T-cell (primary cell): ENCODE measurements around the gene BAIAP2L1. TPM values are rescaled to one million over a fixed set of nuclear protein-coding genes. Genes with fewer than 3 reads are reported as not detected.
"Not testable (repeated sequence)": the region's sequence is repeated elsewhere in the genome, so short reads cannot be mapped to it uniquely, and the experiment has no call there.

Experiments
- ATAC-seq, 4 experiments: fragments of 200-7000 bp in 3 of 4; fragments of 150-1000 bp in 1 of 4; cut with Tn5 transposase; replicated peaks in 1 of 4; 1 replicate in 3 of 4; 2 replicates in 1 of 4; pipeline ENCODE4 v1.10.0; 2021; ENCODE audit warnings: moderate library complexity in 3 of 4, mild to moderate bottlenecking in 2 of 4, moderate number of reproducible peaks in 1 of 4
- CTCF ChIA-PET, 2 donors: fragments of 300-600 bp; sonication (Branson Sonifier 250); formaldehyde crosslinking; loops; one replicate each; lab custom pipeline; 2022; ENCODE audit warnings: antibody characterized with exemption in 2 of 2; lab: Charles Lee
- POLR2A ChIA-PET, 2 donors: fragments of 300-600 bp; sonication (Branson Sonifier 250); formaldehyde crosslinking; loops; one replicate each; lab custom pipeline; 2022; ENCODE audit warnings: antibody characterized with exemption in 2 of 2; lab: Charles Lee
- DNase-seq, 35 experiments: peaks; one replicate each; pipeline versions ENCODE4 v3.0.0 to v3.0.0-alpha.2; 2013 to 2023
- H3K27ac ChIP-seq: one replicate; pipeline ENCODE4 v1.5.1; 2013; ENCODE audit warnings: low read length
- H3K27me3 ChIP-seq, 2 experiments: replicated peaks in 1 of 2; 1 replicate in 1 of 2; 2 replicates in 1 of 2; pipeline versions ENCODE4 v1.6.1 to v1.7.0; 2013; ENCODE audit warnings: low read length in 1 of 2, mixed read lengths in 1 of 2; ENCODE audit not compliant: control insufficient read depth in 2 of 2, insufficient read depth in 2 of 2; ENCODE audit errors: extremely low read depth in 1 of 2
- H3K36me3 ChIP-seq, 2 donors: 1 replicate in 1 of 2; 2 replicates in 1 of 2; pipeline versions ENCODE4 v1.6.1 to v1.7.0; 2013; ENCODE audit warnings: low read length in 1 of 2; ENCODE audit not compliant: control insufficient read depth in 2 of 2, insufficient read depth in 1 of 2; ENCODE audit errors: extremely low read depth in 1 of 2
- H3K4me1 ChIP-seq, 2 experiments: 1 replicate in 1 of 2; 2 replicates in 1 of 2; pipeline versions ENCODE4 v1.6.1 to v1.7.0; 2013; ENCODE audit warnings: low read length in 2 of 2, mixed read lengths in 1 of 2; ENCODE audit not compliant: insufficient read depth in 2 of 2, control insufficient read depth in 1 of 2; ENCODE audit errors: extremely low read depth in 1 of 2
- H3K4me3 ChIP-seq, 2 donors: 1 replicate in 1 of 2; 2 replicates in 1 of 2; pipeline versions ENCODE4 v1.5.1 to v1.7.0; 2013; ENCODE audit warnings: mild to moderate bottlenecking in 2 of 2, low read length in 1 of 2, moderate library complexity in 1 of 2; ENCODE audit not compliant: control insufficient read depth in 1 of 2; ENCODE audit errors: extremely low read depth in 1 of 2
- H3K9me3 ChIP-seq: 2 replicates; pipeline ENCODE4 v1.7.0; 2013
- H3K27ac Mint-ChIP-seq, 2 donors: one replicate each; pipeline ENCODE4 v1.8.0; 2020 to 2021; ENCODE audit warnings: mild to moderate bottlenecking in 2 of 2, mixed read lengths in 2 of 2
- H3K27me3 Mint-ChIP-seq, 2 donors: one replicate each; pipeline ENCODE4 v1.8.0; 2021 to 2022; ENCODE audit warnings: mixed read lengths in 2 of 2
- H3K36me3 Mint-ChIP-seq: one replicate; pipeline ENCODE4 v1.8.0; 2021; ENCODE audit warnings: mixed read lengths
- H3K4me1 Mint-ChIP-seq, 3 donors: one replicate each; pipeline ENCODE4 v1.8.0; 2020 to 2022; ENCODE audit warnings: mixed read lengths in 3 of 3, mild to moderate bottlenecking in 1 of 3
- H3K4me3 Mint-ChIP-seq, 3 donors: one replicate each; pipeline ENCODE4 v1.8.0; 2020 to 2022; ENCODE audit warnings: mild to moderate bottlenecking in 3 of 3, mixed read lengths in 3 of 3, moderate library complexity in 3 of 3
- H3K9me3 Mint-ChIP-seq, 3 donors: one replicate each; pipeline ENCODE4 v1.8.0; 2020 to 2022; ENCODE audit warnings: mixed read lengths in 3 of 3
- WGBS: methylation state at CpG from one replicate; pipeline ENCODE4 v1.1.5; 2013; ENCODE audit warnings: missing lambda C conversion rate; ENCODE audit not compliant: insufficient coverage; 5-methylcytosine and 5-hydroxymethylcytosine counted together
- total RNA-seq, 35 experiments: library from RNA in 6 of 35; stranded (reverse) in 6 of 35; fragments of 120-200 nt in 1 of 35; gene quantifications; one replicate each; pipeline versions ENCODE4 v1.2.1 to v1.2.4 and lab custom pipeline; 2013 to 2026

Gene BAIAP2L1
- total RNA-seq, 5 donors from 2014 or later (not counting 1 experiment from before 2014, with no cell fraction given) = 0.92 to 2.6 (median 1.5) TPM

DNA sequence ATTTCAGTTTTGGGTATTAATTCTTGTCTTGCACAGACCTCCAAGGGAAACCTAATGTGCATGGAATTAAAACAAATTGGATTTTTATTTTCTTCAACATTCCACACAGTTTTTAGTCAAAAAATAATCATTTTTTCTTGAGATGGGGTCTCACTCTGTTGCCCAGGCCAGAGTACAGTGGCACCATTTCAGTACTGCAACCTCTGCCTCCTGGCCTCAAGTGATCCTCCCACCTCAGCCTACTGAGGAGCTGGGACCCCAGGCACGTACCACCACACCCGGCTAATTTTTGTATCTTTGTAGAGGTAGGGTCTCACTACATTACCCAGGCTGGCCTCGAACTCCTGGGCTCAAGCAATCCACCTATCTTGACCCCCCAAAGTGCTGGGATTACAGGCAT lies 4.9 kb downstream of the BAIAP2L1 start:
- Mint-ChIP-seq H3K9me3 (no peaks in the 10 kb centered on the region), H3K27ac (no peak overlapping the region), H3K4me3 (no peak overlapping the region), H3K4me1 (peaks cover 6 to 11% (median 9%) of the 10 kb centered on the region in 3 donors), H3K36me3 (no peaks in the 10 kb centered on the region), H3K27me3 (peaks cover 14 to 17% of the 10 kb centered on the region in 2 donors)
- no peak overlapping the region for H3K27ac ChIP-seq
- H3K36me3 ChIP-seq = no peaks in the 10 kb centered on the region
- no peaks in the 10 kb centered on the region for H3K9me3 ChIP-seq
- no CpG with 5 or more reads among the region's 3 CpGs for WGBS
- ATAC-seq = no peak
- DNase-seq = no peak
- peaks cover 0 to 4% of the 10 kb centered on the region in 2 experiments for H3K4me1 ChIP-seq
- ChIA-PET CTCF (interaction anchor here (0.5 to 0.7 kb wide), 3 partner anchors 46 to 200 kb away, joined by 3 to 5 read pairs (median 3); no protein-coding TSS in a partner anchor), POLR2A (no interaction called here)
- H3K4me3 ChIP-seq = no peak overlapping the region
- peaks cover 7 to 16% of the 10 kb centered on the region in 2 experiments for H3K27me3 ChIP-seq

DNA sequence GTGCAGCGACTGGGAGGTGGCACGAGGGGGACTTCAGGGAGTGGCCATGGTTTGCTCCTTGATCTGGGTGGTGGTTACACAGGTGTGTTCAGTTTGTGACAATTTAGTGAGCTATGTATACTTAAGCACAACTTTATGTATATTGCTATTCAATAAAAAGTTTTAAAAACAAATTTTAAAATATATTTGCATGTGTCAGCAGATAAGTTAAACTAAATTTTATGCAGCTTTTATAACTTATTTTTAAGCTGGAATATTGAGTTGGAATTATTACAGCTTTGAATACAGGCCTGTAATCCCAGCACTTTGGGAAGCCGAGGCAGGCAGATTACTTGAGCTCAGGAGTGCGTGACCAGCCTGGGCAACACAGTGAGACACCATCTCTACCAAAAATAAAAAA lies 5.4 kb downstream of the BAIAP2L1 start:
- H3K27me3 ChIP-seq = peaks cover 7 to 13% of the 10 kb centered on the region in 2 experiments
- CTCF ChIA-PET = interaction anchor here (0.5 to 0.7 kb wide), 4 partner anchors 16 to 200 kb away, joined by 3 to 6 read pairs (median 4); no protein-coding TSS in a partner anchor
- POLR2A ChIA-PET = no interaction called here
- H3K4me3 Mint-ChIP-seq = no peak overlapping the region
- H3K4me1 Mint-ChIP-seq = peaks cover 6 to 11% (median 9%) of the 10 kb centered on the region in 3 donors
- H3K9me3 ChIP-seq = no peaks in the 10 kb centered on the region
- H3K4me1 ChIP-seq = peaks cover 0 to 2% of the 10 kb centered on the region in 2 experiments
- peaks cover 14 to 17% of the 10 kb centered on the region in 2 donors for H3K27me3 Mint-ChIP-seq
- 75% methylated on average over 1 of the region's 4 CpGs for WGBS
- H3K27ac Mint-ChIP-seq = no peak overlapping the region
- ATAC-seq = no peak
- no peaks in the 10 kb centered on the region for H3K9me3 Mint-ChIP-seq
- H3K36me3 Mint-ChIP-seq = no peaks in the 10 kb centered on the region
- H3K27ac ChIP-seq = no peak overlapping the region
- no peak for DNase-seq
- no peak overlapping the region for H3K4me3 ChIP-seq
- H3K36me3 ChIP-seq = no peaks in the 10 kb centered on the region

DNA sequence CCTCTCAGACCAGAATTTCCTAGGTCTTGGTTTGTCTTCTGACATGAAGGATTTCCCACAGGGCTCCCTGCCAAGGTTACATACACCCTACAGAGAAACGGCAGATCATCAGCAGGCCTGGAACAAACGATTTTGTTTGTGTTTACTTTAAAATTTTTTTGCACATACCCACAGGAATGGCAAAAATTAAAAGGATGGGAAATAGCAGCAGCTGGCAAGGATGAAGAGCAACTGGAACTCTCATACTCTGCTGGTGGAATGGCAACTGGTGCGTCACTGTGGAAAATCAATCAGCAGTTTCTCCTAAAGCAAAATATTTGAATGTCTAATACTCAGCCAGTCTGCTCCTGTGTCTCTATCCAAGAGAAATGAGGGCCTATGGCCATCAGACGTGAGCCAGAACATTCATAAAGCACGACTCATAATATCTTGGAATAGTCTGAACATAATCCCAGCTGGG lies 6.5 kb downstream of the BAIAP2L1 start:
- H3K36me3 ChIP-seq = no peaks in the 10 kb centered on the region
- no peak overlapping the region for H3K27ac ChIP-seq
- H3K9me3 Mint-ChIP-seq = no peaks in the 10 kb centered on the region
- H3K27me3 Mint-ChIP-seq = peaks cover 10 to 12% of the 10 kb centered on the region in 2 donors
- ChIA-PET CTCF (no interaction called here), POLR2A (no interaction called here)
- no peak overlapping the region for H3K4me3 Mint-ChIP-seq
- peaks cover 5 to 7% of the 10 kb centered on the region in 2 experiments for H3K27me3 ChIP-seq
- no peaks in the 10 kb centered on the region for H3K9me3 ChIP-seq
- no peak for DNase-seq
- ATAC-seq = no peak
- H3K4me3 ChIP-seq = no peak overlapping the region
- no peak overlapping the region for H3K27ac Mint-ChIP-seq
- no peaks in the 10 kb centered on the region for H3K4me1 ChIP-seq
- no peaks in the 10 kb centered on the region for H3K36me3 Mint-ChIP-seq
- H3K4me1 Mint-ChIP-seq = peaks cover under 1 to 6% (median 4%) of the 10 kb centered on the region in 3 donors
- WGBS = 70% methylated on average over 3 of the region's 5 CpGs

DNA sequence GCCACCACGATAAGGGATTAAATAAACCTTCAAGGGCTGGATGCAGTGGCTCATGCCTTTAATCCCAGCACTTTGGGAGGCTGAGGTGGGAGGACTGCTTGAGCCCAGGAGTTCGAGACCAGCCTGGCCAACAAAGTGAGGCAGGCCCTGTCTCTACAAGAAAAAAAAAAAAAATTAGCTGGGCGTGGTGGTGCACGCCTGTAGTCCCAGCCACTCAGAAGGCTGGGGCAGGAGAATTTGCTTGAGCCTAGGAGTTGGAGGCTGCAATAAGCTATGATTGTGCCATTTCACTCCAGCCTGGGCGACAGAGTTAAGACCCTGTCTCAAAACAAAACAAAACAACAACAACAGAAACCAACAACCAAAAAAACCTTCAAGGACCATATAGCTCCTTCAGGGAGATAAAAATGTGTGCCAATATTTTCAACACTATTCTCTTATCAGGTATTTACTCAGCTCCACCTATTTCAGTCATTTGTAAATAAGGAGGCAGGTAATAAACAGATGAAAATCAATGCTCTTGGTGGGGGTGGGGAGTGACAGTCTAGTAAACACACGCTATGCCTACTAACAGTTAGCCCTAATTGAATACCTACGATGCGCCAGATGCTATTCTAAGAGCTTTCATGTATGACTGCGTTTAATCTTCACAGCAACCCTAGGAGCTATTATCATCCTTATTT lies 13.2 kb downstream of the BAIAP2L1 start:
- ChIA-PET CTCF (no interaction called here), POLR2A (interaction anchor here in 1 of 2 donors (0.6 kb wide), 1 partner anchor 936 kb away, joined by 3 read pairs; no protein-coding TSS in a partner anchor)
- no peaks in the 10 kb centered on the region for H3K36me3 ChIP-seq
- Mint-ChIP-seq H3K27me3 (no peaks in the 10 kb centered on the region), H3K4me3 (no peak overlapping the region), H3K36me3 (no peaks in the 10 kb centered on the region), H3K27ac (no peak overlapping the region), H3K4me1 (no peaks in the 10 kb centered on the region), H3K9me3 (no peaks in the 10 kb centered on the region)
- H3K27ac ChIP-seq = no peak overlapping the region
- peaks cover 0 to 5% of the 10 kb centered on the region in 2 experiments for H3K27me3 ChIP-seq
- no peak for ATAC-seq
- no peaks in the 10 kb centered on the region for H3K4me1 ChIP-seq
- no peak overlapping the region for H3K4me3 ChIP-seq
- no peak for DNase-seq
- 82% methylated on average over 4 of the region's 9 CpGs for WGBS
- no peaks in the 10 kb centered on the region for H3K9me3 ChIP-seq

DNA sequence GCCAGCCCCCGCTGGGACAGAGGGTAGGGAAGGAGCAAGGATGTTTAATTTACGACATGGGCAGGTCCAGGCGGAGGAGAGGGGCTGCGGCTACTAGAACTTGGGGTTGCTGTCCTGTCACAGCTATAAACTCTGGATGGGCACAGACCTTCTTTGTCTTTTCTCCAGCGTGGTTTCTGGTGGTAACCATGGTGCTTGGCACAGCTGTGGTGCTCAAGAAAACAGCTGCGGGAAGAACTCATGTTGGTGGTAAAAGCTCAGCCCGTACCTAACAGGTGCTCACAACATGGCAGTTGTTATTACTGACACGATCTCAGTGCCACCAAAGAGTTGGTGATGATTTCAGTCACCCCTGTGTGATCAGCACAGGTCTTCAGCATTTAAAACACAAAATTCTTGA lies 13.8 kb downstream of the BAIAP2L1 start:
- no peaks in the 10 kb centered on the region for H3K9me3 ChIP-seq
- H3K27ac ChIP-seq = no peak overlapping the region
- Mint-ChIP-seq H3K9me3 (no peaks in the 10 kb centered on the region), H3K36me3 (no peaks in the 10 kb centered on the region), H3K4me3 (no peak overlapping the region), H3K27me3 (no peaks in the 10 kb centered on the region), H3K4me1 (no peaks in the 10 kb centered on the region), H3K27ac (no peak overlapping the region)
- WGBS = 64% methylated on average over 7 of the region's 8 CpGs
- H3K4me1 ChIP-seq = no peaks in the 10 kb centered on the region
- peaks cover 0 to 5% of the 10 kb centered on the region in 2 experiments for H3K27me3 ChIP-seq
- no peaks in the 10 kb centered on the region for H3K36me3 ChIP-seq
- DNase-seq (no peak), ATAC-seq (no peak)
- ChIA-PET CTCF (no interaction called here), POLR2A (interaction anchor here in 1 of 2 donors (0.6 kb wide), 1 partner anchor 936 kb away, joined by 3 read pairs; no protein-coding TSS in a partner anchor)
- no peak overlapping the region for H3K4me3 ChIP-seq

DNA sequence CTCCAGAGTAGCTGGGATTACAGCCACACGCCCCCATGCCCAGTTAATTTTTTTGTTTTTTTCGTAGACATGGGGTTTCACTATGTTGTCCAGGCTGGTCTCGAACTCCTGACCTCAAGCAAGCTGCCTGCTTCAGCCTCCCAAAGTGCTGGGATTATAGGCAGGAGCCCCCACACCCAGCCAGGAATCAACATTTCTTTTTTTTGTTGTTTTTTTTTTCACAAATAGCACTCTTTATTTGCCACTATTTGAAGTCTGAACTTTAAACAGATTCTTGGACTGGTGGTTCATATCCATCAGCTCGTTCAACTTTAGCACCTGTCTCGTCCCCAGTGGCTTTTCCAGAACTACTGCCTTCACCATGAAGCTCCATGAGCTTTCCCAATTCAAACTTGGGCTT lies 15.4 kb downstream of the BAIAP2L1 start:
- H3K4me1 Mint-ChIP-seq, H3K27ac ChIP-seq, POLR2A ChIA-PET, ATAC-seq, DNase-seq, H3K27me3 Mint-ChIP-seq, H3K9me3 Mint-ChIP-seq, H3K27me3 ChIP-seq, H3K4me3 ChIP-seq, H3K27ac Mint-ChIP-seq, H3K4me3 Mint-ChIP-seq, CTCF ChIA-PET, H3K36me3 Mint-ChIP-seq, H3K4me1 ChIP-seq, H3K9me3 ChIP-seq, H3K36me3 ChIP-seq: not testable (repeated sequence)
- WGBS = 71% methylated on average over 1 of the region's 5 CpGs
